CD1c-positive myeloid dendritic cell (primary cell): ENCODE measurements around the gene TMEM164.
A peak's percentile ranks its signal among the peaks of the same experiment; 100 is the strongest.
"Not testable (repeated sequence)": the region's sequence is repeated elsewhere in the genome, so short reads cannot be mapped to it uniquely, and the experiment has no call there.

Source experiments
- DNase-seq: peaks from one replicate; pipeline ENCODE4 v3.0.0-alpha.2; 2016; ENCODE audit errors: extremely low spot score

TMEM164 gene

DNA sequence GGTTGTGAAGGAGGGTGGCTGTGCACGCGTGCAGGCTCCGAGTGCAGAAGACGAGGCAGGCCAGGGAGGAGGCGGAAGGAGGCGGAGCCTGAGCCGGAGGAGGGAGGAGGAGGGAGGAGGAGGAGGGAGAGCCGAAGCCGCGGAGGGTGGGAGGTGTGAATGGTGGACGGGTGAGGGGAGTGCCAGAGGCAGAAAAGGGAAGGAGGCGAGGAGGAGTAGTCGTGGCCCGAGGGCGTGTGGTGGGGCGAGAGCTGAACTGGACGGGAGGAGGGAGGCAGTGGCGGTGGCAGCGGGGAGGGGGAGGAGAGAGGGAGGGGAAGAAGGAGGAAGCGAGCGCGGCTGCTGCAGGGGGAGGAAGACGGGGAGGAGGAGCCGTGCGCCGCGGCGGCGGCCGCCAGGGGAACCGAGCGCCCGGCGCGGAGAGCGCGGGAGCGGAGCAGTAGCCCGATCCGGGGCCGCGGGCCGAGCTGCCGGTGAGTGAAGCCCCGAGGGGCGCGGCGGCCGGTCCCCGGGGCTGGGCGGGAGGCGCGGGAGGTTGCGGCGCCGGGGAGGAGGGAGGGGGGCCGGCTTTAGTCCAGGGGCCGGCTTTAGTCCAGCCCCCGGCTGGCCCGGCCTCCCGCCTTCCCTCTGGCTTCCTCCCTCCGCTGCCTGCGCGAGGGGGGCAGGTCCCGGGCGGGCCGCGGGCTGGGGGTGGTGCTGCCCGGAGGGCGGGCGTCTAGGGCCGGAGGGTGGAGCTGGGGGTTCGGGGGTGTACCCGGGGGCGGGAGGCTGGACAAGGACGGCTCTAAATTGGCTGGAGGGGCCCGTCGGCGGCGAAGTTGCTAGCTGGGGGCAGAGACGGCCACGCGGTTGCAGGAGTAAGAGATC is at the start of gene TMEM164:
TMEM164 (plus strand) TSS at position 815 of the 867 bp plus-strand sequence. CDS start 661 bp downstream, outside the sequence.
- DNase-seq, result peak; percentile 78

DNA sequence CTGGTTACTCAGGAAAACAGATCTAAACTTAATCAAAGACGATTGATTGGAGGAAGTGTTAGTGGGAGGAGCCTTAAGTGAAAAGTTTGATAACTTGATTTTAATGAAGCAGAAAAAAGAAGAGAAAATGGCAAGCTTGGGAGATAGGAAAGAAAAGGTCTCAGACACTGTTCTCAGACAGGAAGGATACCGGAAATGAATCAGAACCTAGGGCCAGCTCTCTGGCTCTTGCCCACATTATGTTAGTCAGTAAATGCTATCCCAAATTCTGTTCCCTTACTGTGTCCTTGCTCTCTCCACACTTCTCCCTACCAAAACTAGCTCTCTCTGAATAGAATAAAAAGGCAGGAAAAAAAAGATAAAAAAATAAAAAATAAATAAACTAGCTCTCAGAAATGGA is 48.6 kb upstream of the TMEM164 start:
- DNase-seq, result no peak

DNA sequence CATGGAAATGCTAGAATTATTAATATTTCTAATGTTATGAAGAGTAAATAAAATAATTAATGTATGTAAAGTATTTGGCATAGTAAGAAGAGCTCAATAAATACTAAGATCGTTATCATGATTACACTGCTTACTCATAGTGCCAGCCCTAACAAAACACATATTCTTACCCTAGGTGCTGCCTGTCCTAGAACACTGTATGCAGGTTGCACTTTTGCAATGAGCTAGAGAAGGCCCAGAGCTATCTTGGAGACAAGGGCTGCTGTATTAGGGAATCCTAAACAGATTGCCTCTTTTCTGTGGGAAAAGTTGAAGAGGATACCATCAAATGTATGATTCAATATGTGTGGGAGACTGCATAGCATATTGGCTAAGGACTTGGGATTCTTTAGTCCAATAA is 48.0 kb upstream of the TMEM164 start:
- no peak for DNase-seq

DNA sequence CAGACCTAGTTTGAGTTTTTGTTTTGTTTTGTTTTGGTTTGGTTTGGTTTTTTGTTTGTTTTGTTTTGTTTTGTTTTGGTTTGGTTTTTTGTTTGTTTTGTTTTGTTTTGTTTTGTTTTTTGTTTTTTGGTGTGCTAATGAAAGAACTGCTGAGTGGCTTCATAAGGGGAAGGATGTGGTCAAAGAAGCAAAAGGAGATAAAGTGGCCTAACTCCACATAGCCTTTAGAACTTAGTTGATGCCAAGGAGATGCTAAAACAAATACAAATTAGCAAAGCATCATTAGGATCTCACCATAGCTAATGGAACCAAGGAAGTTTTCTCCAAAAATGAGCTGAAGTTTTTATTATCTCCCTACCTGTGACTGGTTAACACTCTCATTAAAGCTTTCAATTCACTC is 44.6 kb upstream of the TMEM164 start:
- DNase-seq, result no peak

DNA sequence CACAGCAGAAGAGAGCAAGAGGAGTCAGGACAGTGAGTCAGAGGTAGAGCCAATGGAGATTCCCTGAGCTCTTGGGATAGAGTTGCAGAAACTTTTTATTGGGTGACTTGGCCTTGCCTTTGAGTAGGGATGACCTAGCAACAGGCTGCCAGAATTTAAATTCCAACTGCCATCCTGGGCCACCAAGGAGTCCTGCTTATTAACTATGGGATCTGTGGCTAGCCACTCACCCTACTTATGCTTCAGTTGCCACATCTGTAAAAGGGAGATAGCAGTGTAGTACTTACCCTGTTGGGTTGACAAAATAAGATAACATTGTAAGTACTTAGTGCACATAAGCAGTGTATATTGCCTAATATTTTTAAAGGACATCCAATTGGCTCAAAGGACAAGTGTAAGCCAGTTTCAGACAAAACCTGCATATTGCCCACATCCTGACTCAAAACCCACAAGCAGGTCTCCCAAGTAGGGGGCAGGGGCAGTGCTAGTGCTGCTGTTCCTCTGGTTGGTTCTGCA is 43.5 kb upstream of the TMEM164 start:
- no peak for DNase-seq

DNA sequence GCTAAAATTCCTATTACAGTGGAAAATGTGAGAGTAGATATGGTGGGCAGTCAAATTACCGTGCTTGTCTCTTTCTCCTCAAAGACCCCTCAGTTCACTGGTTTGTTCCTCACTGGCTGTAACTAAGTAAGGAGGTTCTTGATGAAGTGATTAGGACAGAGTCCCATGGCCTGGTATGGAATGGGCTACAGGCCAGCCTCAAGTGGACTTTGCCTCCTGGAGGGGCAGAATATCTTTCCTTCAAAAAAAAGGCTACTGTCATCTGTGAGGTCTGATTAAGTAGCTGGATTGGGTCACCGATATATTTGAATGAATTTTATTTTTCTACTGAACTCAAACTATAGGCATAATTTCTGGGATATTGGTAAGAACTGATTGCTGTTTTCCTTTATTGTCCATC is 38.5 kb upstream of the TMEM164 start:
- DNase-seq, result no peak

DNA sequence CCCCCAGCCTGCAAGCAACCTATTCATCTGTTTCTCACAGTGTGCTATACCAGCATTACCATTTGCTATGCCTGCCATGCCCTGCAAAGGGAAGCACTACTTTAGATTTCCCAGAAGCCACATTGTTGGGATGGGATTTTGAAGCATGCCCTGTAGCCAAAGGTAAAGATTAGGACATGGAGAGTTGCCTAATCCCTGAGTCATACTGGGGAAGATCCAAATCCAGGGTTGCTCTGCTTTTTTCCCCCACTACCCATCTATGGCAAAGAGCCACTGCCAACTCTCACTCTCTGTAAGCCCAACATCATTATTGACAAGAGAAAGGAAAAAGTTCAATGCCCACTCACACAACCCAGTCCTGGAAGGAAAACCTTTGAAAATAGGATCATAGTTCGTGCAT is 36.7 kb upstream of the TMEM164 start:
- DNase-seq, result no peak

DNA sequence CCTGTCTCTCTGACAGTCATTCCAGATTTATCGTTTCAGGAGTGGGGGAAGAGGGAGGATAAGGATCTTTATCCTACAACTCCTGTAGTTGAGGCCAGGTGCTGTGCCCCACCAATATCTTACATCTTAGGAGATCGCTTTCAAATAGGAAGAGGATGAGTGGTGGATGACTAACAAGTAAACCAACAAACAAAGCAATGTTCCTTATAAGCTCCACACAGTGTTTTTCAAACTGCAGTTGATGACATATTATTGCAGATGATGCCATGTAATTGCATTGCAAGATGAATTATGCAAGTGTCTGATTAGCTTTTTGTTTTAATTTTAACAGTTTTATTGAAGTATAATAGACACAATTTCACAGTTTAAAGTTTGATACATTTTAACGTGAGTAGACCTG is 35.8 kb upstream of the TMEM164 start:
- no peak for DNase-seq

DNA sequence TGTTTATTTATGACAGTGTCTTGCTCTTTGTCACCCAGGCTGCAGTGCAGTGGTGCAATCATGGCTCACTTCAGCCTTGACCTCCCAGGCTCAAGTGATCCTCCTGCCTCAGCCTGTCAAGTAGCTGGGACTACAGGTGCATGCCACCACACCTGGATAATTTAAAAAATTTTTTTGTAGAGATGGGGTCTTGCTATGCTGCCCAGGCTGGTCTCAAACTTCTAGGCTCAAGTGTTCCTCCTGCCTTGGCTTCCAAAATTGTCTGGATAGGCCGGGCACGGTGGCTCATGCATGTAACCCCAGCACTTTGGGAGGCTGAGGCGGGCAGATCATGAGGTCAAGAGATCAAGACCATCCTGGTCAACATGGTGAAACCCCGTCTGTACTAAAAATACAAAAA is 32.1 kb upstream of the TMEM164 start:
- not testable (repeated sequence) for DNase-seq

DNA sequence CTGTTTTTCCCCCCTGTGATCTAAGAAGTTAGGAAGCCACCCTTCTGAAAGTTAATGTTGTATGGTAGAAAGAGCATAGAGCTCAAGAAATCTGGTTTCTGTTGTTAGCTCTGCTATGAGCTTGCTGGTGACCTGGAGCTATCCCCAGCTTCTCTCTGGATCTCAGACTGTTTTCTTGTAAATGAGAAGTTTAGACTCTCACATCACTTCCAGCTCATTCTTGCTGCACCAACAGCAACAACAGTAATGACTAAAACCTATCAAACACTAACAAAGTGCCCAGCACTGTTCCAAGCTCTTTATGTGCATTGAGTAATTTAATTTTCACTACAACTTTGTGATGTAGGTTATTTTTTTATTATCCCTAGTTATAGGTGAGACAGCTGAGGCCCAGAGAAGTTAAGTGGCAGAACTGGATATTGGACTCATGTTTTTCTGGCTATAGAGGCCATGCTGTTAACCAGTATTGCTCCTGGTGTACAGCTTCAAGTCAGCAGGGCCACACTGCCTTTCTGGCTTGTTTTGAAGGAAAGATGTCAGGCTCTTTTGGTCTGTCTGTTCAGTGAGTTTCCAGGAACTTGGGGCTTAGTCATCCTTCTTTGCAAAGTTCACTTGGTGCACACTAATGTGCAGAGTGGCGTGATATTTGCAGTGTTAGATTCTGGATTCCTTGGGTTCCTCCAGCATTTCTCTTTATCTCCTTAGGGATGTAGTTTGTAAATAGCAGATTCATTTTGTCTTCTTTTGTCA is 27.8 kb upstream of the TMEM164 start:
- no peak for DNase-seq

DNA sequence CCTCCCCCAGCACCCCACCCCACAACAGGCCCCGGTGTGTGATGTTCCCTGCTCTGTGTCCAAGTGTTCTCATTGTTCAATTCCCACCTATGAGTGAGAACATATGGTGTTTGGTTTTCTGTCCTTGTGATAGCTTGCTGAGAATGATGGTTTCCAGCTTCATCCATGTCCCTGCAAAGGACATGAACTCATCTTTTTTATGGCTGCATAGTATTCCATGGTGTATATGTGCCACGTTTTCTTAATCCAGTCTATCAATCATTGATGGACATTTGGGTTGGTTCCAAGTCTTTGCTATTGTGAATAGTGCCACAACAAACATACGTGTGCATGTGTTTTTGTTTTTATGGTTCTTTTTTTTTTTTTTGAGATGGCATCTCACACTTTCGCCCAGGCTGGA is 17.7 kb upstream of the TMEM164 start:
- DNase-seq, result not testable (repeated sequence)

DNA sequence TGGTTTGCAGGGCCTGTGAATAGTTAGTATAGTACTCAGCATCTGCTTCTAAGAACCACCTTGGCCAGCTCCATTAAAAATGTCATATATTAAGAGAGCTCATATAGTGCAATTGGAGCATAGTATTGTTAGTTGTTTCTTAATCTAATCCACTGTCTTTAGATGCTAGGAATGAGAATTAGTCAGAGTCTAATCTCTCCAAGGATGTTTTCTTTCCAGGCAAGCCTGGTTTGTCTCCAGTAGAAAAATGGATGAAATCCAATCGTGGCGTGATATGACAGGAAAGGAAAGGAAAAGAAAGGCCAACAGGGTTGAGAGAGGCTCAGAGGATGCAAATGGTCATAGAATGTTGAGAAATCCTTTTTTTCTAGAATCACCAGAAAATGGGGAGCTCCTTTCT is 15.0 kb upstream of the TMEM164 start:
- no peak for DNase-seq

DNA sequence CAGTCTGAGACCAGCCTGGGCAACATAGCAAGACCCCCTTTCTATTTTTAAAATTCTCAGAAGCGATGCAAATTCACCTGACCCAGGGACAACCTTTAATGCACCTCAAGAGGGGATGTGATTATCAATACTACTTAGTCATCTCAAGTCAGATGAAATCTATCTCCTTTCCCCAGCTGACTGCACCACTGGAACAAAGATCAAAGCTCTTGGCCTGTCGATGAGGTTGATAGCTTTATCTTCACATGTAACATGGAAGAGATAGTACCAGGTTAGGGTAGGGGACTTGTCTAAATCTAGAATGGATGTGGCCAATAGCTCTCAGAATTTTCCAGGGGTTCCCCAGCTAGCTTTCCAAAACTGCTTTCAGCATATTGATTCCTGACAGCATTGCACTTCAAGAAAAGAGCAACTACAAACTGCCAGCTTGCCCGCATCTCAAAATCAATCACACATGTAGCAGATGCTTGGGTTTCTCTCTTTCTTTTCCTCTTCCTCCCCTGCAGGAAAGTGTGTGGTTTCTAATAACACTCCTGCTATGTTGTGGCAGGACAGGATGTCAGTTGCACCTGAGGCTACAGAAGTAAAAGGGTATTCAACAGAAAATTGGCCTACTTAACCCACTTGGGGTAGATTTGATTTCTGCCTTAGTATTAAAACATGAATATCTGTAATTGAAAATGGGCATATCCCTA is 12.2 kb upstream of the TMEM164 start:
- DNase-seq, result no peak

DNA sequence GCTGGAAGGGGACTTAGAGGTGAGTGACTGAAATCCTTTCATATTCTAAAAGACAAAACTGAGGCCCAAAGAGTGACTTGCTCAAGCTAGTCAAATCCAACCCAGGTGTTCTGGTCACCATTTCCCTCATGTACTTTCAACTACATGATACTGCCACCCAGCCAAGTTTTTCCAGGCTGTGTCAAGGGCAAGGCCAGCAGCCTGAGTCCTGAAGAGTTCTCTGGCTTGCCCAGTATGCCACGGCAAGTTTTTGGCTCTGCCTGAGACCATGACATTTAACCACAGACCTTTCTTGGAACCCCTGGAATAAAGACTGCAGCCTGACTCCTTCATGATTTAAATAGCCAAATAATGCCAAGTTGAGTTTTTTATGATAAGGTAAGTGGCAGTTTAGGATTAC is 10.7 kb upstream of the TMEM164 start:
- DNase-seq, result no peak

DNA sequence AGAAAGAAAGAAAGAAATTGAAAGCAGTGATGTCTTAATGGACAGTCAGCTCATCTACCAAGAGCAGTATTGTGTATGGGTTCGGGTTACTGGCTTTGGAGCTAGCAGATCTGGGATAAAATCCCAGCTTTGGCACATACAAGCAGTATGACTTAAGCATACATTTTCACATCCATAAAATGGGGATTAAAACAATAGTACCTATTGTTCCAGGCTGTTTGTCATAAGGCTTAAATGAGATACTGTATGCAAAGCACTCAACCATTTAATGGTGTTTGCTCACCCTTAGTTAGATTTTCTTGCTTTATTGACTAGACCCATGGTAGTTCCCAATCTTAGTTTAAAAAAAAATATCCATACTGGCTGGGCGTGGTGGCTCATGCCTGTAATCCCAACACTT is 7.8 kb upstream of the TMEM164 start:
- DNase-seq, result no peak

DNA sequence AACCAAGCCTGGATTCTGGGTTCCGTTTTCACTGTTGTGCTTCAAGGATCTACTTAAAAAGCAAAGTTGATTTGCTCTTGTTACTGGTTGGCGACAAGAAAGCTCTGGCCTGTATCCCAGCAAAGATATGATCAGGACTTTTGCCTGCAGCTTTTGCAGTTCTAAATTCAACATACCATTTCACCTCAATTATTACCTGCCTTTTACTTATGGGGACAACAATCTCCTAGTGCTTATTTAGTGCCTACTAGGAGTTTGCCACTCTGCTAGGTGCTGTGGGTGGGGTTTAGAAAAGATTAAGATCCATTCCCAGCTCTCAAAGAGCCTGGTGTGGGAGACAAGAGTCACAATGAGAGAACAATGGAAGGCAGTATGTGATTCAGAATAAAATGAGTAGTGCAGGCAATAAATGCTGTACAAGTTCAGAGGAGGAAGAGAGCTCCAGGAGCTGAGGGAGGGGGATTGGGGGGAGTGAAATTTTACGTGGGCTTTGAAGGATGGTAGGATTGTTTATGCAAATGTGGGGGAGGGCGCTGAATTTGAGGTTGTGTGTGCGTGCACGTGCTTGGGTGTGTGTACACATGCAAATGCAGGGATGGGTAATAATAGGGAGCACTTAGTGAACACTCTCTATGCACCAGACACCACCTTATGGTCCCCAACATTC is 5.0 kb upstream of the TMEM164 start:
- no peak for DNase-seq

DNA sequence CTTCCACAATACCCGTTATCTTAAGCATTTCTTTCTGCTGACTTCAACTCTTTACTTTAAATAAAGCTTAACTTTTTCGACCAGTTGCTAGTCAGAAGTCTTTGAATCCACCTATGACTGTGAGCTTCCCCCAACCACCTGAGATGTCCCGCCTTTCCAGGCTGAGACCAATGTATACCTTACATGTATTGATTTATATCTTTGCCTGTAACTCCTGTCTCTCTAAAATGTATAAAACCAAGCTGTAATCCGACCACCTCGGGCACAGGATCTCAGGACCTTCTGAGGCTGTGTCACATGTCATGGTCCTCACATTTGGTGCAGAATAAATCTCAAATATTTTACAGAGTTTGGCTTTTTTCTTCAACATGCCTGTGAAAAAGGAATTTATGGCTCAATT is 2.9 kb upstream of the TMEM164 start:
- no peak for DNase-seq

DNA sequence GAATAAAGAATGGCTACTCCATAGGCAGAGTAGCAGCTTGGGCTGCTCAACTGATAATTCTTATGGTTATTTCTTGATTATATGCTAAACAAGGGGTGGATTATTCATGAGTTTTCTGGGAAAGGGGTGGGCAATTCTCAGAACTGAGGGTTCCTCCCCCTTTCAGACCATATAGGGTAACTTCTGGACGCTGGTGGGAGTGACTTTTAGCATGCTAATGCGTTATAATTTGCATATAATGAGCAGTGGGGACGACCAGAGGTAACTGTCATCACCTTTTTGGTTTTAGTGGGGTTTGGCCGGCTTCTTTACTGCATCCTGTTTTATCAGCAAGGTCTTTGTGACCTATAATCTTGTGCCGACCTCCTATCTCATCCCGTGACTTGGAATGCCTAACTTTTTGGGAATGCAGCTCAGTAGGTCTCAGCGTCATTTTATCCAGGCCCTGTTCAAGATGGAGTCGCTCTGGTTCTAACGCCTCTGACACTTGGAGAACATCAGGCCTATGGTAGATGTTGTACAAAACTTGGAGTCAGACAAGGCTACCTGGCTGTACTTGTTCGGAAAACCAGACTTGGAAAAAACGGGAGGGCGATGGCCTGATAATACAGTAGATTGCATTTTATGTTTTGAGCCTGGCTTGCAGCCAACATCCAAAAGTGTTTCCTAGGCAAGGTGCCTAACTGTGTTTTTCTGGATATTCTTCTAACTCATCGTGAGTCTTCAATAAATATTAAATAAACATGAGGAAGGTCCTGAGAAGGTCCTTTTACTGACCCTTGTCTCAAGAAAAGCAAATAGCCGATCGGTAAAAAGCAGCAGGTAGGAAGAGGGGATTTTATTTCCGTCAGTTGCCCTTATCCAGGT is 1.8 kb upstream of the TMEM164 start:
- DNase-seq, result no peak

DNA sequence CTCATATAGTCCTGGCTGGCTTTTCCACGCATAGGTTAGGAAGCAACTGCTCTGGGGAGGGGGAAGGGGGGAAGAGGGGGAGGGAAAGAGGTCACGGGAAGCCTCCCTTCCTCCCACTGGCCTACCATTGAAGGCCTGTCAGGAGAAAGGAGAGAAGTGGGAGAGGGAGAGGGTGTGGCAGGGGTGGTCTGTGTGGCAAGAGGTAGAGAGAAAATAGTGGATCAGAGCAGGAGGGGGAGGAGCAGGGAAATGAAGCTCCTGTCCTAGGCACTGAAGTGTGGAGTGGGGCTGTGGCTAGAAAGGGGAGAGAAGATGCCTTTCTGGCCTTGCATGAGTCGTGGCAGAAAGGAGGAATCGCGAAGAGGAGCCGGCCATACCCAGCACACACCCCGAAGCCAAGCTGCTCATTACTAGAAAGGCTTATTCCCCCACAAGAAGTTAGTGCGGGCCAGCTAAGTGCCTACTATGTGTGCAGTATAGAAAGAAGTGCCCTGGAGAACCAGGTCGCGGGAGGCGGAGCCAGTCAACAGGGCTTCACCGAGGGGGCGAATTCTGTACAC is 1.1 kb upstream of the TMEM164 start:
- DNase-seq, result no peak
